Body of pancreas (tissue), 4 donors: ENCODE results near the gene C1orf94. TPM values are rescaled to one million over a fixed set of nuclear protein-coding genes. Genes with fewer than 3 reads are reported as not detected.

Source experiments
- ATAC-seq: fragments of 150-250 bp; one replicate; pipeline ENCODE4 v1.9.1; 2016
- DNase-seq, 4 donors: peaks; one replicate each; pipeline ENCODE4 v3.0.0-alpha.2; 2019
- H3K27ac ChIP-seq, 4 donors: fragments of 200-600 bp; sonication (generic); 1 replicate in 3 of 4; 2 replicates in 1 of 4; pipeline versions ENCODE4 v1.5.1 to v1.6.1; 2016 to 2019; ENCODE audit warnings: mild to moderate bottlenecking in 1 of 4, mixed read lengths in 1 of 4, moderate library complexity in 1 of 4
- H3K27me3 ChIP-seq, 2 donors: fragments of 200-600 bp; sonication (generic); one replicate each; pipeline ENCODE4 v1.6.0; 2016; ENCODE audit warnings: mild to moderate bottlenecking in 1 of 2
- H3K36me3 ChIP-seq, 2 donors: fragments of 200-600 bp; sonication (generic); replicated peaks in 1 of 2; 2 replicates each; pipeline ENCODE4 v1.5.1; 2016; ENCODE audit warnings: low read depth in 2 of 2; ENCODE audit not compliant: insufficient read depth in 1 of 2
- H3K4me1 ChIP-seq: fragments of 200-600 bp; sonication (generic); one replicate; pipeline ENCODE4 v1.6.0; 2016
- H3K4me3 ChIP-seq, 2 donors: fragments of 200-600 bp; sonication (generic); 1 replicate in 1 of 2; 2 replicates in 1 of 2; pipeline ENCODE4 v1.5.1; 2016 to 2019
- H3K9me3 ChIP-seq, 3 donors: fragments of 200-600 bp; sonication (generic); 1 replicate in 2 of 3; 2 replicates in 1 of 3; pipeline ENCODE4 v1.5.1; 2016
- CTCF ChIP-seq, 7 experiments: fragments of 450-650 bp in 4 of 7; fragments of 200-600 bp in 3 of 7; sonication (generic) in 3 of 7; IDR thresholded peaks; one replicate each; pipeline ENCODE4 v1.5.1; 2016 to 2019; ENCODE audit warnings: antibody characterized with exemption in 7 of 7
- POLR2A ChIP-seq, 3 donors: fragments of 450-650 bp; IDR thresholded peaks; one replicate each; pipeline ENCODE4 v1.6.1; 2016; ENCODE audit warnings: antibody characterized with exemption in 3 of 3, mild to moderate bottlenecking in 2 of 3
- WGBS, 2 donors: methylation state at CpG; one replicate each; pipeline ENCODE4 v1.1.5; 2017; 5-methylcytosine and 5-hydroxymethylcytosine counted together
- intact Hi-C: fragments of 100-400 bp; cut with DNase I; formaldehyde crosslinking; loops from one replicate; pipeline ENCODE4 v1.15.1; 2023
- total RNA-seq, 2 donors: library from RNA; depleted of rRNA; stranded (reverse); fragments of >200 nt; gene quantifications; one replicate each; pipeline ENCODE4 v1.1.0, GENCODE V29; 2016

Gene C1orf94
- total RNA-seq, 2 donors from 2014 or later = not detected

- DNase-seq (no peak), ATAC-seq (no peak)
- Histone ChIP-seq H3K27ac (no peak overlapping the region), H3K4me1 (no peaks in the 10 kb centered on the region), H3K27me3 (no peaks in the 10 kb centered on the region), H3K4me3 (no peak overlapping the region), H3K9me3 (no peaks in the 10 kb centered on the region), H3K36me3 (no peaks in the 10 kb centered on the region)
- TF ChIP-seq POLR2A (IDR thresholded peaks at IDR 0.05) (no peak), CTCF (IDR thresholded peaks at IDR 0.05) (no peak)
- WGBS, 2 donors = 55 to 68% methylated on average over 4 of the region's 4 CpGs
- intact Hi-C loops = no loop called here
These were observed 69.3 kb downstream of the C1orf94 start for GRCh38 chr1:34245967-34246366.

- H3K36me3 ChIP-seq = no peaks in the 10 kb centered on the region
- intact Hi-C loops = no loop called here
- DNase-seq (no peak), ATAC-seq (no peak)
- no peak overlapping the region for H3K4me3 ChIP-seq
- H3K27me3 ChIP-seq = no peaks in the 10 kb centered on the region
- H3K4me1 ChIP-seq = no peaks in the 10 kb centered on the region
- WGBS, 2 donors = 44 to 48% methylated on average over 3 of the region's 3 CpGs
- TF ChIP-seq CTCF (IDR thresholded peaks at IDR 0.05) (no peak), POLR2A (IDR thresholded peaks at IDR 0.05) (no peak)
- no peak overlapping the region for H3K27ac ChIP-seq
- no peaks in the 10 kb centered on the region for H3K9me3 ChIP-seq
These were observed 73.6 kb downstream of the C1orf94 start for GRCh38 chr1:34250342-34250741.

GRCh38 chr1:34262023-34262853 lies 85.5 kb downstream of the C1orf94 start:
- Histone ChIP-seq H3K9me3 (no peaks in the 10 kb centered on the region), H3K36me3 (no peaks in the 10 kb centered on the region), H3K4me3 (no peak overlapping the region), H3K27ac (no peak overlapping the region), H3K4me1 (no peaks in the 10 kb centered on the region), H3K27me3 (peaks cover 0 to 7% of the 10 kb centered on the region in 2 donors)
- intact Hi-C loops = no loop called here
- no peak for ATAC-seq
- DNase-seq = no peak
- WGBS, 2 donors = 72 to 76% methylated on average over 16 of the region's 16 CpGs
- TF ChIP-seq POLR2A (IDR thresholded peaks at IDR 0.05) (no peak), CTCF (IDR thresholded peaks at IDR 0.05) (no peak)

GRCh38 chr1:34262921-34263320 lies 86.2 kb downstream of the C1orf94 start:
- intact Hi-C loops = no loop called here
- H3K27me3 ChIP-seq = peaks cover 0 to 7% of the 10 kb centered on the region in 2 donors
- H3K27ac ChIP-seq = no peak overlapping the region
- no peak for ATAC-seq
- DNase-seq = no peak
- 39 to 42% methylated on average over 6 to 7 of the region's 7 CpGs for WGBS, 2 donors
- TF ChIP-seq POLR2A (IDR thresholded peaks at IDR 0.05) = no peak
- no peak for TF ChIP-seq CTCF (IDR thresholded peaks at IDR 0.05)
- H3K4me1 ChIP-seq = no peaks in the 10 kb centered on the region
- no peaks in the 10 kb centered on the region for H3K9me3 ChIP-seq
- H3K36me3 ChIP-seq = no peaks in the 10 kb centered on the region
- no peak overlapping the region for H3K4me3 ChIP-seq

- Histone ChIP-seq H3K9me3 (no peaks in the 10 kb centered on the region), H3K27me3 (peaks cover 0 to 7% of the 10 kb centered on the region in 2 donors), H3K27ac (no peak overlapping the region), H3K4me1 (no peaks in the 10 kb centered on the region), H3K36me3 (no peaks in the 10 kb centered on the region), H3K4me3 (no peak overlapping the region)
- ATAC-seq (no peak), DNase-seq (no peak)
- no peak for TF ChIP-seq CTCF (IDR thresholded peaks at IDR 0.05)
- no peak for TF ChIP-seq POLR2A (IDR thresholded peaks at IDR 0.05)
- intact Hi-C loops = no loop called here
- WGBS, 2 donors = 47 to 50% methylated on average over 4 of the region's 4 CpGs
These were observed 86.7 kb downstream of the C1orf94 start for GRCh38 chr1:34263406-34263805.
